ENCODE measurements around the gene DCTN5.
A peak's percentile ranks its signal among the peaks of the same experiment; 100 is the strongest.

The DCTN5 gene

DNA sequence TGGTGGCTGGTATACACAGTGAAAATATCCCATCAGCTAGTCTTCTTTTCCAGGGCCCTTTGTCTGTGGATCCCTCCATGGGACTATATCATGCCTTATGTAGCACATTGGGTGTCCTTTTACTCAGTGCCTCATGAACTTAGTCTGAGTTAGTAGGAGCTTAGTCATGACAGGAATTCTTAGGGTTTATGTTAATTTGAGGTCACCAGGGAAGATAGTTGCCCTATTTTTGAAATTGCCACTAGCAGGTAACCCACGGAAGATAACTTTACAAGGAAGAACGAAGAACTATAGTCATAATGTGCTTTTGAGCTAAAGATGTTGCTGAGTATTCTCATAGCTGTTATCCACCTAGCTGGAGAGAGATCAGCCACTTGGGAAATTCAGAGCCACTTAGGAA, 22.7 kb downstream of the DCTN5 start:
- DNase-seq (ENCODE audit: low read depth), result no peak

DNA sequence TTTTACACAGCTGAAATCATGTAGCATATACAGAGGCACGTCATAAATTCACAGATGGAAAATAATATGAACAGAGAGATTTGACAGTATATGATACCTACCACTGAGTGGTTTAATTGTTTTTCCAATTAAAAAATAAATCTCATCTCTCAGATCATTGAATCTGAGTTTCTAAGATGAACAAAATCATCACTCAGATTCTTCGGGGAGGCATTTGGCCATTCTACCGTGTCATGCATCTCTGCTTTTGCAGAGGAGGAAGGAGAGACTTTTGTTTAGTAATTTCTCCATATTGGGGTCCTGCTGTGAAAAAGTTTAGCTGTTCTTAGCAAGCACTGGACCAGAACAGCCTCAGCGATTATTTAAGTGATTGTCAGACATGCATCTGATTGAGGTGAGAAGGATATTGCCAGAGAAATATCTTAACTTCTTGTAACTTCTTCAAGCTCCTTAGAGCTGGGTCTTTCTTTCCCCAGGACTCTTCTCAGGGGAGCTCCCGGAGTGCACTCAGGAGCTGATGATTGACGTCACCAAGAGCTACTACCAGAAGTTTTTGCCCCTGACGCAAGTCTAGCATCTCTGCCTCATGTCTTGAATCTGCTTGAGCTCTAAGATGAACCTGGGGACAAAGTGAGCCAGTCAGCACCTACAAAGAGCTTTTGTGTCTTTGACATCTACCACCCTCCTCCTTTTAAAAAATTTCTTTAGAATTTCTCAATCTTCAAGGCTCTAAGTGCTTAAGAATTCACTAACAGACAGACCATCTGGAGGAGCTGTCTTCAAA, 25.5 kb downstream of the DCTN5 start:
- no peak for DNase-seq (ENCODE audit: low read depth)

DNA sequence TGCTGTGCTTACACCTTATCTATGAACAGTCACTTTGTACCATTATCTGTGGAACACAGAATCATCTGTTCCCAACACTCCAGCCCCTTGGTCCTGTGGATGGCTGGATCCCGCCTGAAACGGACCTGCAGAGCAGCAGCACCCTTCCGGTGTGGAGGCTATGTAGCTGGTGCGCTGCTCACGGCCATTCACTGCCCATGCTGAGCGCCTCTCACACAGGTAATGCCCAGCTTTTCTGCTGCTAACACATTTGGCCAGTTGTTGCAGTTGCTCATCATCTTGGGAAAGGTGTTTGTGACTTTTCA, 26.0 kb downstream of the DCTN5 start:
- DNase-seq (ENCODE audit: low read depth), result no peak

DNA sequence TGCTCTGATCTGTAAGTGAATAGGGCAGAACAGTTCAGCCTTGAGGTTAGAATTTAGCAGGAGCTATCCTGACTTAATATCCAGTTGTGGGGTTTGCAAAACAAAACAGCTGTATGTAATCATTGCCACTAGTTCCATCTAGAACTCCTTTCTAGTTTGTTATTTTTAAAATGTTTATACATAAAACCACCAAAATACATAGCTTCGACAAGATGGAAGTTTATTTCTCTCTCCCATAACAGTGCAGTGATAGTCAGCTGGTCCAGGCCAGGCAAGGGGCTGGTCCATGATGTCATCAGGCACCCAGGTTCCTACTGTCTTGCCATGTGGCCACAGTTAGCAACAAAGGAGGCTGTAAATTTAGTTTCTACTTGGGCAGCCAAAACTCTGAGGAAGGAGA, 27.0 kb downstream of the DCTN5 start:
- DNase-seq (ENCODE audit: low read depth), result no peak

DNA sequence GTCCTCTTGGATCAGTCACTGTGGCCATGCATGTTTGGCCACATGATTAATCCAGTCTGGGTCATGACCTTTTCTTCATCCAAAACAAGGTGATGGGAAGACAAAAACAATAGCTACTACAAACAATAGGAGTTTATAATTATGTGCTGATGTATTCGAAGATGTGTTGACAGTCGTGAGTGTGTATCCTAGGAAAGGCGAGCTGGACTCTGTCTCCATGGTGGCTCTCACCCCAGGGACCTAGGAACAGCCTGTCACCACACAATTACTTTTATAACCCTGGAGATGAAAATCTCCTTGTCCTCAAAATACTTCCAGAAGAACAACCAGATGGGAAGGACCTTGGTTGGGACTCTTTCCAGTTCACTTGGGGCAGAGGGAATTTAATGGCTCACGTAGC, 27.6 kb downstream of the DCTN5 start:
- no peak for DNase-seq (ENCODE audit: low read depth)

DNA sequence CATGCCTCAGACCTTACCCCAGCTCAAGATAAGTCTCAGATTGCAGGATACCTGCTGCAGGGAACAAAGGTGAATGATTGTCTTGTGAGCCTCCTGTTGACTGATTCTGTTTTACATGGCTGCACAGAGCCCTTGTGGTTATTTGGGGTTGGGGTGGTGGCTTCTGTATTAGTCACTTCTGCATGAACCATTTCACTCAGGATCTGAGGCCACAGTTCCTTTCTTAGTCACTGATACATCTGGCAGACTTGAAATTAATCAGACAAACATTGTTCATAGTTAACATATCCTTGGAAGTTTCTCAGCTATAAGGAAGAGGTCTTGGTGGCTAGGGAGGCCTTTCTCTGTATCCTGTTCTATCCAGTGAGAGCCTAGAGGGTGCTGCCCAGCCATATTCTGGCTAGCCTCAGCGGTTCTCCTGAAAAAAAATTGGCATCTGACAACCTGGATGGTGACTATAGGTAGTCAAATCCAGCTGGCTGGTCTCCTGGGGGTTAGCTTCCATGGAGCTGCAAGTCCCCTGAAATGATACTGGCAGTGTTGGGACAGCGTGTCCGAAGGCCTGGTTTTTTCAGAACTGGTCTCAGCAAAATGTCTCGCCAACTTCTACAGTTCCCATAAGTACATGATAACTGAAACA, 29.0 kb downstream of the DCTN5 start:
- DNase-seq (ENCODE audit: low read depth), result no peak

DNA sequence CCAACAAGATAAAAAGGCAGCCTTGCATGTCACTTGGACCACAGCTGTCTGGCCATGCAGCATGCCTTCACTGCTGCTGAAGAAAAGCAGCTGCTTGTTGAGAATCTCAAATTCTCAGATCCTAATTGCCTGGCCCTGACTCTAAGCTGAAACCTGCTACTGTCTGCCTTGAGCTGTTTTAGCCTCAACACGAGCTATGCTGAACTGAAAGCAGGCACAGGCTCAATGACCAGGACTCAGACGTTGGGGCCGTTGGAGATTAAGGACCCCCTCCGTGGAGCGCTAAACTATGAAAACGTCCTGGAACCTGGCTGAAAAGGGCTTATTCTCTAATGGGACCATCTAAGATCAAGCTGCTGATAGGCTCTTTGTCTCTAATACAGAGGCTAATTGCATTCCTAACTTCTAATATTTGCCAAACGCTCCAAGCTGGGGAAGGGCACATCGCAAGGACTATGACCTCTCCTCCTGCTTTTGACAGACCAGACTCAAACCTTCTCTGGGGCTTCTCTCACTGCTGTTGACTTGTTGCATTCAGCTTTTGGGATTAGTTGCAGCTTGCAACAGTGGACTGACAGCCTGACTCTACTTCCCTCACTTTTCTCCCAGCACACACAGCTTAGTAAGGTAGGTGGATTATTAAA, 32.8 kb downstream of the DCTN5 start:
- DNase-seq (ENCODE audit: low read depth), result no peak

DNA sequence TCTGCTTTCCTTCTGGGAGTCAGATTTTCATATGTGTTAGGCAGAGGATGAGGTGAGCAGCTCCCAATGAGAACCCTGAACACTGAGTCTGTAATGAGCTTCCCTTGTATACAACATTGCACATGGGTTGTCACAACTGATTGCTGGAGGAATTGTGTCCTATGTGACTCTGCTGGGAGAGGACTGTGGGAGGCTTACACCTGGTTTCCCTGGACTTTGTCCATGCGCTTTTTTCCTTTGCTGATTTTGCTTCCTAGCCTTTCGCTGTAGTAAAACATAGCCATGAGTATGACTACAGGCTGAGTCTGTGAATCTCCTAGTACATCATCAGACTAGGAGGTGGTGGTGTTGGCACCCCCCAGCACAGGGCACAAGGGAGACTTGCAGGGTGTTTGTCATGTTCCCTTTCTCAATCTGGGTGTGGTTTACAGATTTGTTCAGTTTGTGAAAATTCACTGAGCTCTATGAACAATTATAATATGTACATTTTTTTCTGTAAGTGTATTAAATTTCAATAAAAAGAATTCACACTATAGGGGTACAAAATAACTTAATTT, 35.7 kb downstream of the DCTN5 start:
- DNase-seq (ENCODE audit: low read depth), result no peak

DNA sequence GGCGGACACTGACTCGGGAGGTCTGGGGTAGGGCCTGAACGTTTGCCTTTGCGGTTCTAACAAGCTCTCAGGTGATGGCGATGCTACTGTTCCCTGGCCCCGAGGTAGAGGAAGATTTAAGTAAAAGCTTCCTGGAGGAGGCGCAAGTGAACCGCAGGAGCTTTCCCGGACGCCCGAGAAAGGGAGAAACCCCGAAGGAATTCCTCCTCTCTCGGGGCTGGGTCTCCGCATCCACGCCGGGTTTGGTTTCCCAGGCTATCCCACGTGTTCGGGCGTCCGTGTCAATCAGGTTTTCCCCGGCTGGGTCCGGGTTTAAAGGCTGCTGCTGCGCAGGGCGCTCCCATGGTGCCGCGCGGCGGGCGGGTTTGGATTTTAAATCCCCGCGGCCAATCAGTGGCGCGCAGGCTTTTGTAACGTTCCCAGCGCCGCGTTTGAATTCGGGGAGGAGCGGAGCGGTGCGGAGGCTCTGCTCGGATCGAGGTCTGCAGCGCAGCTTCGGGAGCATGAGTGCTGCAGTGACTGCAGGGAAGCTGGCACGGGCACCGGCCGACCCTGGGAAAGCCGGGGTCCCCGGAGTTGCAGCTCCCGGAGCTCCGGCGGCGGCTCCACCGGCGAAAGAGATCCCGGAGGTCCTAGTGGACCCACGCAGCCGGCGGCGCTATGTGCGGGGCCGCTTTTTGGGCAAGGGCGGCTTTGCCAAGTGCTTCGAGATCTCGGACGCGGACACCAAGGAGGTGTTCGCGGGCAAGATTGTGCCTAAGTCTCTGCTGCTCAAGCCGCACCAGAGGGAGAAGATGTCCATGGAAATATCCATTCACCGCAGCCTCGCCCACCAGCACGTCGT, 37.4 kb downstream of the DCTN5 start, which contains the start of gene PLK1:
Gene PLK1, plus strand, starts transcription at position 460 of the 844 bp plus-strand sequence. Its CDS starts 44 bp downstream, at position 504.
- peak; percentile 46 for DNase-seq (ENCODE audit: low read depth)

DNA sequence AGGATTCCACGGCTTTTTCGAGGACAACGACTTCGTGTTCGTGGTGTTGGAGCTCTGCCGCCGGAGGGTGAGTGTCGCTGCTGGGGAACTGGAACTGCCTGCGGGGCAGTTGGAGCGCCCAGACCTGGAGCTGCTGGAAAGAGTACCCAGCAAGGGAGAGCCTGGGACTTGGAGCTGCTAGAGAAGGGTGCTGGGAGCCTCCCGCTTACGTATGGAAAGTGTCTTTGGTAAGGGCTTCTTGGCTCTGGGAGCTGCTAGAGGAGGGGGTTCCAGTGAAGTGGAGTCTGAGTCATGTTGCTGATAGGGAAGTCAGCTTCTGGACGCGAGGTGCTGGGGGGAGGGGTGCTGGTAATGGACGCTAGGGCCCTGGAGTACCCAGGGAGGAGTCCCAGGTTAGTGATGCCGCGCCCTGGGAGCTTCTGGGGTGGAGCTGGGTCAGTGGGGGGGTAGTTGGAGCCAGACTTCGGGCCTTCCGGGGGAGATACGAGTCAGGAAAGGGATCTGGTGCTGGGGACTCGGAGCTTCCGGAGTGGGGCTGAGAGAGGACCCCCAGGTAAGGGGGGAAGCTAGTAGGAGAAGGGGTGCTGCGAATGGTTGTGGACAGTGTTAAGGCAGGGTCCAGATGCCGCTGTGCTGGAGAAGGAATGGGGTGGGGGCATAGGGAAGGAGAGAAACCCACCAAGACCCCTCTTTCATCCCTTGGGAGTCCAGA, 38.2 kb downstream of the DCTN5 start:
- DNase-seq (ENCODE audit: low read depth), result no peak

DNA sequence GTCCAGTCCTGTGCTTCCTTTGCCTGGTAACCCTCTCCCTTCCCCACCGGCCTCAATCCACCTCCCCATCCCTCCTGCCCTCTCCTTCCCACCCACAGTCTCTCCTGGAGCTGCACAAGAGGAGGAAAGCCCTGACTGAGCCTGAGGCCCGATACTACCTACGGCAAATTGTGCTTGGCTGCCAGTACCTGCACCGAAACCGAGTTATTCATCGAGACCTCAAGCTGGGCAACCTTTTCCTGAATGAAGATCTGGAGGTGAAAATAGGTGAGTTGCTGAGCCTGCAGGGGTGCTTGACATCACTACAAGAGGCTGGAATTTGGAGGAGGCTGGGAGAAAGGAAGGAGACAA, 38.7 kb downstream of the DCTN5 start:
- DNase-seq (ENCODE audit: low read depth), result no peak

DNA sequence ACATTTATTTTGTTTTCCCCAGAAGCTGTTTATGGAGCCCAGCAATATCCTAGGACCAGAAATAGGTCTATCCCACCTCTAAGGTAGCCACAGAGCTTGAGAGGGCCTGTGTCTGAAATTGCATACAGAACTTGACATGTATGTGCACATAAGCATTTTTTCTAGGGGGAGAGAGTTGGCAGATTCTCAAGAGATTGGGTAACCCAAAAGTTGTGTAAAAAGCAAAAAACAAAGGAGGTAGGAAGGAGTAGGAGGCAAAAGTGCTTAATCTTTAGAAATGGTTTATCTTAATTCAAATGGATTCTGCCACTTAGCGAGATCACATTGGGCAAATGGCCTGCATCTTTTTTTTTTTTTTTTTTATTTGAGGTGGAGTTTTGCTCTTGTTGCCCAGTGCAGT, 40.9 kb downstream of the DCTN5 start:
- no peak for DNase-seq (ENCODE audit: low read depth)

DNA sequence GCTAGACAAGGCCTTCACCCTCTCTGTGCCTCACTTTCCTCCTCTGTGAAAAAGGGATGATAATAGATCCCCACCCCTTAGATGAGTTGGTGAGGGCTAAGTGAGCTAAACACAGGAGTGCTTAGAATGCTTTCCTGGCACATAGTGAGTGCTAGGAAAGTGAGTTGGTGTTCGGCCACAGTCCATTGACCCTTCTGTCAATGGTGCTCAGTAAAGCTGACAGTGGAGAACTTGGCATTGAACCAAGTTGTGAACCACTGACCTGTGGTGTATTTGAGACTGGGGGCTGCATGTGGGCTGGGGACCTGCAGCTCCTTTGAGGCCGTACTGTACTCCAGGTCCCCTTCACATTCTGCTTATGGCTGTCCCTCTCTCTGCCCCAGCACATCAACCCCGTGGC, 42.2 kb downstream of the DCTN5 start:
- DNase-seq (ENCODE audit: low read depth), result no peak

DNA sequence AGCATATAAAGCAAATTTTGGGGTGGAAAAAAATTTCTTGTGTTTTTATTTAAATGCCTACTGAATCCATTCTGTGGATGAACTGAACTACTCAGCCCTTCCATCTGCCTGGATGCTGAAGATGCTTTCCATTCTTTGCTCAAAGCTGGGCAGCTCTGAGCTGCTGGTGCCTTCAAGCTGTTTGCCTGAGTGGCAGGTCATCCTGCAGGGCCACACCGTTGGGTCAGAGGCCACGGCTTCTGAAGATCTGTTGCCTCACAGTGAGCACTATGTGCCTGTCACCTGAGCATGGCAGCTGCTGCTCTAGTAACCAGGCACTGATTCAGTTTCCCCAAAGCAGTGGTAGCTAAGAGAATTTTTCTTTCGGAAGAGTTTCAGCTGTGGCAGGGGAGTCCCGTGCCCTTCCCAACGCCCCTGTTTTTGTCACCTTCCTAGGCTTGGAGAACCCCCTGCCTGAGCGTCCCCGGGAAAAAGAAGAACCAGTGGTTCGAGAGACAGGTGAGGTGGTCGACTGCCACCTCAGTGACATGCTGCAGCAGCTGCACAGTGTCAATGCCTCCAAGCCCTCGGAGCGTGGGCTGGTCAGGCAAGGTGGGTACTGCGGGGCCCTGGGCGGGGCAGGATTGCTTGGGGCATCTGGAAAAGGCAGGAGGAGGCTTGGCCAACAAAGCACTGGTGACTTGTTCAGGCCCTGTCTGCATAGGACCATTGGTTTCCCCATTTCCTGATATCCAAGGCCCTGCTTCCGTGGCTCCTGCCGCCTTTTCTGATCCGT, 46.0 kb downstream of the DCTN5 start:
- DNase-seq (ENCODE audit: low read depth), result no peak

DNA sequence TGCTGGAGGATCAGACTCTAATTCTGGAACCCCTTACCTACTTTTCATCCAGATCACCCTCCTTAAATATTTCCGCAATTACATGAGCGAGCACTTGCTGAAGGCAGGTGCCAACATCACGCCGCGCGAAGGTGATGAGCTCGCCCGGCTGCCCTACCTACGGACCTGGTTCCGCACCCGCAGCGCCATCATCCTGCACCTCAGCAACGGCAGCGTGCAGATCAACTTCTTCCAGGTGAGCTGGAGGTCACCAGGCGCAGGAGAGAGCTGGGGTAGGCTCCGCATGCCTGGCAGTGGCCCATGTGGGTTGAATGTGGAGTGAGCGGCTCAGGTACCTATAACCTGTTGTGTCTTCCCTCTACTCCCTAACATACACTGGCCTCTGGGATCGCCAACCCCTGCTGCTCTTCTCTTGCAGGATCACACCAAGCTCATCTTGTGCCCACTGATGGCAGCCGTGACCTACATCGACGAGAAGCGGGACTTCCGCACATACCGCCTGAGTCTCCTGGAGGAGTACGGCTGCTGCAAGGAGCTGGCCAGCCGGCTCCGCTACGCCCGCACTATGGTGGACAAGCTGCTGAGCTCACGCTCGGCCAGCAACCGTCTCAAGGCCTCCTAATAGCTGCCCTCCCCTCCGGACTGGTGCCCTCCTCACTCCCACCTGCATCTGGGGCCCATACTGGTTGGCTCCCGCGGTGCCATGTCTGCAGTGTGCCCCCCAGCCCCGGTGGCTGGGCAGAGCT, 48.3 kb downstream of the DCTN5 start:
- no peak for DNase-seq (ENCODE audit: low read depth)

DNA sequence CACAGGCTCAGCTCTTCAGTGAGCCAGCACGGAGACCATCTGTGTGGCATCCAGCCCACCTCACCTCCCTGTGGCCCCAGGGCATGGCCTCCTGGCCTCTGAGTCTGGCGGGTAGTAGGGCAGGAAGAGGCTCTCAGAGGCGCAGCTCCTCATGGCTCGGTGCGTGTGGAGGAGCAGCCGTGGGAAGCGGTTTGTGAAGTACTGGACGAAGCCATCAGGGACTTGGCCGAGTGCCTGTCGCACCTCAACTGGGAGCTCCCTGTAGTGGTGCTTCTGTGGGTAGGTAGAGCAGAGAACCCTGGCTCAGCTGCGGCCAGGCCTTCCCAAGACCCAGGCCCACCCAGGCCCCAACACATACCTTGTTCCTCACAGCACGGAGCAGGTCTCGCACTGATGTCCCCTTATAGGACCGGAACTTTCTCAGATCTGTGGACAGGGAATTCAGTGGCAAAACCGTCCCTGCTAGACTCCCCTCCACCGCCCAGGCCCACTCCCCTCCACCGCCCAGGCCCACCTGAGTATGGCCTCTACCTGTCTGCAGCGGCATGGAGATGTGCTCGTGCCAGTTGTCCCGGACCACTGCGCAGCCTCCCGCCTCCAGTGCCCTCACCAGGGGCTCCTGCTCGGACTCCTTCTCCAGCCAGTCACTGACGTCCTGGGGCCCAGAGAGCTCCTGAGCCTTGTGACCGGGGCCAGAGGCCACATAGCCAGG, 49.7 kb downstream of the DCTN5 start:
- DNase-seq (ENCODE audit: low read depth), result no peak

DNA sequence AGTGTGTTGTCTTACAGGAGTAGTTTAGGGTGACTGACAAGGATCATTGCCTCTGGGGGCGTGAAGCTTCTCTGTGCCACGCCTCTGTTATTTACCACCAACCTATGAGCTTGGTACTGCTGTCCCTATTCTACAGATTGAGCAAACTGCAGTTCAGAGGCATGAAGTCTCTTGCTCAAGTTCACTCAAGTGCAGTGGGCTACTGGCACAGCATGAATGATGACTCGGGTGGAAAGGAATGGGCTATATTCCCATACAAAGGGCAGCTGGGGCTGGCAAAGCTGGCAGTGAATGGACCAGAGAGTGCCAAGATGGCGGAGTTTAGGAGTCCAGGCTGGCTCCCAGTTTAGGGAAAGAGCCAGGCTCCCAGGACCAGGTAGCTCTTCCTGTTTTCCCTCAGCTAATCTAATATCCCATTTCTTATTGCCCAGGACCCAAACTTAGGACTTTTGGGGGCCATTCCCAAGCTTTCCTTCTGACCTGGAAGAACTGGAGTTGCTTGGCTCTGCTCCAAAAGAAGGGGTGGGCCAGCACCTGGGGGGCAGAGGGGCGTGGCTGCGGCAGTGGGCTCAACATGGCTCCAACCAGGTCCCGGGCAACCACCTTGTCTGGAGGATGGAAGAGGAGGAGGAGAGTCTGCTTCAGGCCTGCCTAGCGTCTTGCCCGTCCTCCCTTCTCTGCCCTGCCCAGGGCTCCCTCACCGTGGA, 50.4 kb downstream of the DCTN5 start:
- no peak for DNase-seq (ENCODE audit: low read depth)

DNA sequence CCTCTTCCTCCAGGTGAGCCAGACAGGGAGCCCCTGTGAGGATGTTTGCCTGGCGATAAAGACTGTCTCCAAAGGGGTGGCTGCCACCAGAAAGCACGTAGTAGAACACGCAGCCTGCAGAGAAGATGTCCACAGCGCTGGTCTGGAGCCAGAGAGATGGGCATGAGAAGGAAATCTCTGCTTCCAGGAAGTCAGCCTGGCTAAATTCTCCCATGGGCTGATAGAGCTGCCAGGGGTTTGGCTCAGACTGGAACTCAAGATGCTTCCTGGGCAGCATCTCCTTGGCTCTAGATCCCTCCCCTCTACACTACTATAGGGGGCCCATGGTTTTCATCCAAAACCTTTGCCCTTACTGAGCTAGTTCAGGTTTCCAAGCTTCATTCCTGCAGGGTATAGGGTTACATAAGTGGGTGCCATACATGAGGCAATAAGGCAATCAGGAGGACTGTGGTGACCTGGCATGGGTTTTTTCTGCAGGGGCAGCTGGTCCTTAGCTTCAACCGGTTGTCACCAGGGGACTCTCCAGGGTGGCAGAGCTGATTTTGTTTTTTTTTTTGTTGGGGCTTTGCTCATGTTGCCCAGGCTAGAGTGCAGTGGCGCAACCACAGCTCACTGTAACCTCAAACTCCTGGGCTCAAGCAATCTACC, 51.0 kb downstream of the DCTN5 start:
- DNase-seq (ENCODE audit: low read depth), result no peak

Data from activated T-helper 1 cell treated with Interleukin-2 at 50 U/mL for 16 hours (primary cell).